ENCODE measurements around the gene GLG1.

GLG1 gene

DNA sequence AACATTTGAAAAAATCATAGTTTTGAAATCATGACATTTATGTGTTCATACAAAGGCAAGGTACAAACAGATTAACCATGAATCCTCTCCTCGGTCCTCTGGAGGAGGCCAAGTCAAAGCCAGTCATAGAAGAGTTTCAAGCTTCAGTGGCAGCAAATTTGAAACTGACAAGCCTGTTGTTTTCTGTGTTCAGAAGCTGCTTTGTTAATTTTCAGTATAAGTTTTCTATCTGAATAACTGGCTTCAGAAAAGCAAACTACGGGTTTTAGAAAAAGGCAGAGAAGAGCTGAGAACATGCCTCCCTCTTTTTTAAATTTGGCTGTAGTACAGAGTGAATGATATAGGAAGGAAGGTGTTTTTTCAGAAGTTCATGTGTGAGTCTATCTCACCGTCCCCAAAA, 106.0 kb downstream of the GLG1 start:
- Histone ChIP-seq H4K8ac (ENCODE audit: low read length) (no peak overlapping the region), H2BK5ac (ENCODE audit: low read depth, low read length, poor library complexity, severe bottlenecking) (no peak overlapping the region), H3K27me3 (ENCODE audit: control insufficient read depth in 1 of 2, insufficient read depth in 1 of 2, low read length in 2 of 2) (no peaks in the 10 kb centered on the region), H2BK120ac (ENCODE audit: low read depth, low read length) (no peak overlapping the region), H3K36me3 (ENCODE audit: control insufficient read depth in 1 of 2, insufficient read depth in 2 of 2, low read depth in 1 of 2, low read length in 2 of 2) (peaks cover 3 to 43% of the 10 kb centered on the region in 2 experiments), H3K4me2 (ENCODE audit: low read length, poor library complexity, severe bottlenecking) (no peak overlapping the region), H3K9ac (ENCODE audit: low read length) (no peak overlapping the region), H3K27ac (ENCODE audit: low read length, poor library complexity, severe bottlenecking) (no peak overlapping the region), H3K18ac (ENCODE audit: low read depth in 1 of 2, low read length in 2 of 2) (no peak overlapping the region), H2BK12ac (ENCODE audit: low read length in 2 of 2) (no peak overlapping the region), H3K9me3 (ENCODE audit: control insufficient read depth, low read length) (no peaks in the 10 kb centered on the region), H3K4me3 (ENCODE audit: insufficient read depth in 1 of 2, low read depth in 1 of 2, low read length in 2 of 2) (no peak overlapping the region), H2AK5ac (ENCODE audit: low read length, severe bottlenecking) (no peak overlapping the region), H3K23ac (ENCODE audit: low read length in 2 of 2) (no peak overlapping the region), H3K4me1 (ENCODE audit: control insufficient read depth, insufficient read depth, low read depth, low read length) (peaks cover 6% of the 10 kb centered on the region), H4K91ac (ENCODE audit: low read length) (no peak overlapping the region), H3K14ac (ENCODE audit: low read length in 2 of 2) (no peak overlapping the region), H3K79me1 (replicated peaks; ENCODE audit: low read length, poor library complexity, severe bottlenecking) (peaks cover 15% of the 10 kb centered on the region), H3K4ac (ENCODE audit: low read depth in 1 of 2, low read length in 2 of 2) (no peak overlapping the region), H2AFZ (ENCODE audit: low read depth, low read length) (no peak overlapping the region), H2BK15ac (ENCODE audit: low read depth, poor library complexity, severe bottlenecking) (no peak overlapping the region)
- DNase-seq, result no peak
- 98% methylated on average over 3 of the region's 3 CpGs for WGBS

DNA sequence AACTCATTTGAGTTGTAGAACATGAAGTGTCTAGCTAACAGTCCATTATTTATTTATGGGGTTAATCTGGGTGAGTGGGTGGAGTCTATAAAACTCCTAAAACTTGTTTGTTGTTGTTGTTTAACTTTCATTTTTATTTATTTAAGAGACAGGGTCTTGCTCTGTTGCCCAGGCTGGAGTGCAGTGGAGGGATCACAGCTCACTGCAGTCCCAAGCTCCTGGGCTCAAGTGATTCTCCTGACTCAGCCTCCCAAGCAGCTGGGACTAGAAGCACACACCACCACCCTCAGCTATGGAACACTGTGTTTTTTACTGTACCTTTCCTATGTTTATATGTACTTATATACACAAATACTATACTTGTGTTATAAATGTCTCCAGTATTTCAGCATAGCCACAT, 107.8 kb downstream of the GLG1 start:
- Histone ChIP-seq H4K8ac (ENCODE audit: low read length) (no peak overlapping the region), H3K14ac (ENCODE audit: low read length in 2 of 2) (no peak overlapping the region), H4K91ac (ENCODE audit: low read length) (no peak overlapping the region), H3K18ac (ENCODE audit: low read depth in 1 of 2, low read length in 2 of 2) (no peak overlapping the region), H3K4me3 (ENCODE audit: insufficient read depth in 1 of 2, low read depth in 1 of 2, low read length in 2 of 2) (no peak overlapping the region), H3K27me3 (ENCODE audit: control insufficient read depth in 1 of 2, insufficient read depth in 1 of 2, low read length in 2 of 2) (no peaks in the 10 kb centered on the region), H3K79me1 (replicated peaks; ENCODE audit: low read length, poor library complexity, severe bottlenecking) (peaks cover 15% of the 10 kb centered on the region), H2BK12ac (ENCODE audit: low read length in 2 of 2) (no peak overlapping the region), H2AK5ac (ENCODE audit: low read length, severe bottlenecking) (no peak overlapping the region), H3K27ac (ENCODE audit: low read length, poor library complexity, severe bottlenecking) (no peak overlapping the region), H3K36me3 (ENCODE audit: control insufficient read depth in 1 of 2, insufficient read depth in 2 of 2, low read depth in 1 of 2, low read length in 2 of 2) (peaks cover 3 to 50% of the 10 kb centered on the region in 2 experiments), H3K4me1 (ENCODE audit: control insufficient read depth, insufficient read depth, low read depth, low read length) (peaks cover 3% of the 10 kb centered on the region), H3K4me2 (ENCODE audit: low read length, poor library complexity, severe bottlenecking) (no peak overlapping the region), H2BK5ac (ENCODE audit: low read depth, low read length, poor library complexity, severe bottlenecking) (no peak overlapping the region), H3K9ac (ENCODE audit: low read length) (no peak overlapping the region), H2BK15ac (ENCODE audit: low read depth, poor library complexity, severe bottlenecking) (no peak overlapping the region), H2AFZ (ENCODE audit: low read depth, low read length) (no peak overlapping the region), H3K4ac (ENCODE audit: low read depth in 1 of 2, low read length in 2 of 2) (no peak overlapping the region), H3K23ac (ENCODE audit: low read length in 2 of 2) (no peak overlapping the region), H2BK120ac (ENCODE audit: low read depth, low read length) (no peak overlapping the region), H3K9me3 (ENCODE audit: control insufficient read depth, low read length) (no peaks in the 10 kb centered on the region)
- DNase-seq, result no peak

DNA sequence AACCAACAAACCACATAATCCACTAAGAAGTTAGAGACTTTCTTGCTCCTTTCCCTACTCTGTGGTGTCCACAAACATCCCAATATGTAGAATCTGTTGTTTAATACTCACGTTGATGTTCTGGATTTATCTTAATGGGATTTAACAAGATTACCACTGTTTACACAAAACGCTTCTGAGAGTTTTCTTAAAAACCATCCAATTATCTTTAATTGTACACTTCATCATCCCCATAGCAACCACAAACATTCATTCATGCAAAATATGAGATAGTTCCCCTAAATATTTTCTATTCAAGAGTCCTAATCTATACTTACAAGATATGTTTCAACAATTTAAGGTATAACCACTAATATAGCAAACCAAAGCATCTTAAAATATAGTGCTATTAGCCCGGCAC, 109.2 kb downstream of the GLG1 start:
- Histone ChIP-seq H2BK15ac (ENCODE audit: low read depth, poor library complexity, severe bottlenecking) (no peak overlapping the region), H2BK12ac (ENCODE audit: low read length in 2 of 2) (no peak overlapping the region), H3K4me3 (ENCODE audit: insufficient read depth in 1 of 2, low read depth in 1 of 2, low read length in 2 of 2) (no peak overlapping the region), H2BK5ac (ENCODE audit: low read depth, low read length, poor library complexity, severe bottlenecking) (no peak overlapping the region), H3K4me1 (ENCODE audit: control insufficient read depth, insufficient read depth, low read depth, low read length) (peaks cover under 1% of the 10 kb centered on the region), H3K18ac (ENCODE audit: low read depth in 1 of 2, low read length in 2 of 2) (no peak overlapping the region), H2BK120ac (ENCODE audit: low read depth, low read length) (no peak overlapping the region), H3K9me3 (ENCODE audit: control insufficient read depth, low read length) (no peaks in the 10 kb centered on the region), H4K91ac (ENCODE audit: low read length) (no peak overlapping the region), H3K14ac (ENCODE audit: low read length in 2 of 2) (no peak overlapping the region), H3K23ac (ENCODE audit: low read length in 2 of 2) (no peak overlapping the region), H3K79me1 (replicated peaks; ENCODE audit: low read length, poor library complexity, severe bottlenecking) (peaks cover 15% of the 10 kb centered on the region), H3K27me3 (ENCODE audit: control insufficient read depth in 1 of 2, insufficient read depth in 1 of 2, low read length in 2 of 2) (no peaks in the 10 kb centered on the region), H3K4ac (ENCODE audit: low read depth in 1 of 2, low read length in 2 of 2) (no peak overlapping the region), H3K36me3 (ENCODE audit: control insufficient read depth in 1 of 2, insufficient read depth in 2 of 2, low read depth in 1 of 2, low read length in 2 of 2) (peaks cover 4 to 51% of the 10 kb centered on the region in 2 experiments), H3K9ac (ENCODE audit: low read length) (no peak overlapping the region), H2AK5ac (ENCODE audit: low read length, severe bottlenecking) (no peak overlapping the region), H3K4me2 (ENCODE audit: low read length, poor library complexity, severe bottlenecking) (no peak overlapping the region), H2AFZ (ENCODE audit: low read depth, low read length) (no peak overlapping the region), H4K8ac (ENCODE audit: low read length) (no peak overlapping the region), H3K27ac (ENCODE audit: low read length, poor library complexity, severe bottlenecking) (no peak overlapping the region)
- DNase-seq, result no peak
- 94% methylated on average over 3 of the region's 3 CpGs for WGBS

DNA sequence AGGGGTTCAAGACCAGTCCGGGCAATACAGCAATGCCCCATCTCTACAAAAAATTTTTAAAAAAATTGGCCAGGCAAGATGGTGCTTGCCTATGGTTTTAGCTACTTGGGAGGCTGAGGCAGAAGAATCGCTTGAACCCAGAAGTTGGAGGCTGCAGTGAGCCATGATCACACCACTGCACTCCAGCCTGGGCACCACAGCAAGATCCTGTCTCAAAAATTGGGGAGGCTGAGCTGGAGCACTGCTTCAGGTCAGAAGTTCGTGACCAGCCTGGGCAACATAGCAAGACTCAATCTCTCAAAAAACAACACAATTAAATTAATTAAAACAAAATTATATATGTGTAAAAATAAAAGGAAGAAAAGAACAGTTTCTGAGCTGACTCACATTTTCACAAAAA, 110.9 kb downstream of the GLG1 start:
- Histone ChIP-seq H3K4me1 (ENCODE audit: control insufficient read depth, insufficient read depth, low read depth, low read length) (no peaks in the 10 kb centered on the region), H2BK120ac (ENCODE audit: low read depth, low read length) (no peak overlapping the region), H3K36me3 (ENCODE audit: control insufficient read depth in 1 of 2, insufficient read depth in 2 of 2, low read depth in 1 of 2, low read length in 2 of 2) (peaks cover 3 to 55% of the 10 kb centered on the region in 2 experiments), H3K9ac (ENCODE audit: low read length) (no peak overlapping the region), H3K23ac (ENCODE audit: low read length in 2 of 2) (no peak overlapping the region), H3K4ac (ENCODE audit: low read depth in 1 of 2, low read length in 2 of 2) (no peak overlapping the region), H2BK12ac (ENCODE audit: low read length in 2 of 2) (no peak overlapping the region), H4K91ac (ENCODE audit: low read length) (no peak overlapping the region), H3K14ac (ENCODE audit: low read length in 2 of 2) (no peak overlapping the region), H3K4me3 (ENCODE audit: insufficient read depth in 1 of 2, low read depth in 1 of 2, low read length in 2 of 2) (no peak overlapping the region), H3K4me2 (ENCODE audit: low read length, poor library complexity, severe bottlenecking) (no peak overlapping the region), H3K9me3 (ENCODE audit: control insufficient read depth, low read length) (no peaks in the 10 kb centered on the region), H2BK15ac (ENCODE audit: low read depth, poor library complexity, severe bottlenecking) (no peak overlapping the region), H4K8ac (ENCODE audit: low read length) (no peak overlapping the region), H3K18ac (ENCODE audit: low read depth in 1 of 2, low read length in 2 of 2) (no peak overlapping the region), H3K79me1 (replicated peaks; ENCODE audit: low read length, poor library complexity, severe bottlenecking) (peaks cover 18% of the 10 kb centered on the region), H2AFZ (ENCODE audit: low read depth, low read length) (no peak overlapping the region), H3K27me3 (ENCODE audit: control insufficient read depth in 1 of 2, insufficient read depth in 1 of 2, low read length in 2 of 2) (no peaks in the 10 kb centered on the region), H2BK5ac (ENCODE audit: low read depth, low read length, poor library complexity, severe bottlenecking) (no peak overlapping the region), H2AK5ac (ENCODE audit: low read length, severe bottlenecking) (no peak overlapping the region), H3K27ac (ENCODE audit: low read length, poor library complexity, severe bottlenecking) (no peak overlapping the region)
- no peak for DNase-seq
- 100% methylated on average over 1 of the region's 3 CpGs for WGBS
